ENCODE results near the gene DNAH5.

Gene DNAH5

GRCh38 chr5:13692172-13692571 is 252.3 kb downstream of the DNAH5 start:
- TF ChIP-seq CTCF (conservative IDR thresholded peaks at IDR 0.05): no peak
- TF ChIP-seq ZFX (IDR thresholded peaks at IDR 0.05): no peak
- no peak overlapping the region for H3K27ac ChIP-seq

DNA sequence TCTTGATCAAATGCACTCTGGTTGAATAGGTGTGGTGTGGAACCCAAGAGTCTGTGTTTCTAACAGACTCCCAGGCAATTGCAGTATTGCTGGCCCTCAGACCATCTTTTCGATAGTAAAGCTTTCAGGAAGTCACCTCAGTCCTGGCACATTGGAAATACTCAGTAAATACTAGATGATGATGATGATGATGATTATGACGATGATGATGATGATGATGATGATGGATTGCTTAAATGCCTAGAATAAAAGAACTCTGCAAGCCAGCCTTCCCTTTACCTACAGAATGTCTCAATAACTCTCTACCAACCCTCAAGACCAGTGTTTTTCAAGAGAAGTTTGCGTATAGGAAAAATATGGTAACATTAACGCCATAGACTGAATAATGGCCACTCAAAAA is 268.0 kb downstream of the DNAH5 start:
- TF ChIP-seq CTCF (conservative IDR thresholded peaks at IDR 0.05) (no peak), ZFX (IDR thresholded peaks at IDR 0.05) (no peak)
- no peak overlapping the region for H3K27ac ChIP-seq

DNA sequence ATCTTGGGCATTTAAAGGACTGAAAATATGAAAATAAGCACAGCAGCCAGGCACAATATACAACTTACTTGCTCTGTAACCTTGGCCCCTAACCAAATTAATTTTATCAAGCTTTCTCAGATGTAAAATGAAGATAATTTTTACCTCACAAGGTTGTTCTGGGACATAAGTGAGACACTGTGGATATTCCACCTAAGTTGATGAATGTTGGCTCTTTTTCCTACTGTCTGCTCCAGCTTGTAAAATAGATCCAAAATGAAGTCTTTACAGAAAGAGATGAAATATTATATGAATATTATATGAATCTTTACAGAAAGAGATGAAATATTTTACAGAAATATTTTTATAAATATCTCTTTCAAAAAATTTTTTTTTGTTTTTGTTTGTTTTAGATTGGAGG is 270.1 kb downstream of the DNAH5 start:
- no peak overlapping the region for H3K27ac ChIP-seq
- TF ChIP-seq ZFX (IDR thresholded peaks at IDR 0.05) (no peak), CTCF (conservative IDR thresholded peaks at IDR 0.05) (no peak)

DNA sequence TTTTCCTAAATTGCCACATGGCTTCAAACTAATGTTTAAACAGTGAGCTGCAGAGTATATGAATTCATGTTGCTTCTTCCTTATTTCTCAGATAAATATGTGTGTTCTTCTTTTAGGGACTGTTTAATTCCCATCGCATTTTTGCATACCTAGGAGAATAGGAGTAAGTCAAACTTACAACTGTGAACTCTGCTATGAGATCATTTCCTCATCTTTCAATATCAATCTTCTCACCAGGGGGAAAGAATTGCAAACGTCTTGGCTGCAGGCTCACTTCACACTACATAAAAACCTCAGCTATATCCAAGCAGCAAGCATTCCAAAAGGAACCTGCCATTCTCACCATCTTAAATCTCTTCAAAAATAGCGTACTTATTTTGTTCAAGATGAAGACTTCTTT is 271.0 kb downstream of the DNAH5 start:
- no peak overlapping the region for H3K27ac ChIP-seq
- no peak for TF ChIP-seq CTCF (conservative IDR thresholded peaks at IDR 0.05)
- no peak for TF ChIP-seq ZFX (IDR thresholded peaks at IDR 0.05)

DNA sequence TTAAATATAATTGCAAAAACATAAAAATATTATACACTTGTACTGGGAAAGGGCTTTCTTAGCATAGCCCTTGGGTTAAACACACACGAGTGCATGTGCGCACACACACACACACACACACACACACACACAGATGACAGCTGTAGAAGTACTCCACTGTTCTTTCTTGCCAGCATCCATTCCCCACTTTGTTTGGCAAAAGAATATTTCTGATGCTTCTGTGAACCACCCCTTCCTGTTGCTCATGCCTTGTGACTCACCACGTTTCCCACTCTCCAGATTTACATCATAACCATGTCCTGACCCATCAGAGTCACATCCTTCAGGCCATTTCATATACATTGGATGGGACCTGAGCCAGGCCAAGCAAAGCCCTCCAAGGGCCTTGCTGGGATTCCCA is 280.1 kb downstream of the DNAH5 start:
- H3K27ac ChIP-seq: no peak overlapping the region
- TF ChIP-seq CTCF (conservative IDR thresholded peaks at IDR 0.05) (no peak), ZFX (IDR thresholded peaks at IDR 0.05) (no peak)

GRCh38 chr5:13662626-13663025 is 281.9 kb downstream of the DNAH5 start:
- H3K27ac ChIP-seq: no peak overlapping the region
- TF ChIP-seq CTCF (conservative IDR thresholded peaks at IDR 0.05) (no peak), ZFX (IDR thresholded peaks at IDR 0.05) (no peak)

DNA sequence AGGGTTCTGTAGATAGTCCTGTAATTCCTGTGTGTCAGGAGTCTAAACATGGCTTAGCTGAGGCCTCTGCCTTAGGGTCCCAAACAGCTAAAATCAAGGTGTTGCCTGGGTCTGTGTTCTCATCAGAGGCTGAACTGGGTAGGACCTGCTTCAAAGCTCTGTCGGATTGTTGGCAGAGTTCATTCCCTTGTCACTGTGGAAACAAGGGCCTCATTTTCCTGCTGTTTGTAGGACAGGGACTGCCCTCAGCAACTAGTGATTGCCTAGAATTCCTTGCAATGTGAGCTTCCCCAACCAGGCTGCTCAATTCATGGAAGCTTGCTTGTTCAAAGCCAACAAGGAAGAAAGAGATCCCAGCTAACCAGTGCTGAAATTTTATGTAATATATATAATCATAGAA is 283.2 kb downstream of the DNAH5 start:
- H3K27ac ChIP-seq: no peak overlapping the region
- TF ChIP-seq CTCF (conservative IDR thresholded peaks at IDR 0.05) (no peak), ZFX (IDR thresholded peaks at IDR 0.05) (no peak)

Measured in C4-2B (cell line).